ENCODE data around the gene KIAA1217. TPM values are rescaled to one million over a fixed set of nuclear protein-coding genes. Genes with fewer than 3 reads are reported as not detected.
"Not testable (repeated sequence)": the region's sequence is repeated elsewhere in the genome, so short reads cannot be mapped to it uniquely, and the experiment has no call there.

The KIAA1217 gene
- total and polyA plus RNA-seq, 2 experiments from 2014 or later: 5.4 to 8.1 TPM

DNA sequence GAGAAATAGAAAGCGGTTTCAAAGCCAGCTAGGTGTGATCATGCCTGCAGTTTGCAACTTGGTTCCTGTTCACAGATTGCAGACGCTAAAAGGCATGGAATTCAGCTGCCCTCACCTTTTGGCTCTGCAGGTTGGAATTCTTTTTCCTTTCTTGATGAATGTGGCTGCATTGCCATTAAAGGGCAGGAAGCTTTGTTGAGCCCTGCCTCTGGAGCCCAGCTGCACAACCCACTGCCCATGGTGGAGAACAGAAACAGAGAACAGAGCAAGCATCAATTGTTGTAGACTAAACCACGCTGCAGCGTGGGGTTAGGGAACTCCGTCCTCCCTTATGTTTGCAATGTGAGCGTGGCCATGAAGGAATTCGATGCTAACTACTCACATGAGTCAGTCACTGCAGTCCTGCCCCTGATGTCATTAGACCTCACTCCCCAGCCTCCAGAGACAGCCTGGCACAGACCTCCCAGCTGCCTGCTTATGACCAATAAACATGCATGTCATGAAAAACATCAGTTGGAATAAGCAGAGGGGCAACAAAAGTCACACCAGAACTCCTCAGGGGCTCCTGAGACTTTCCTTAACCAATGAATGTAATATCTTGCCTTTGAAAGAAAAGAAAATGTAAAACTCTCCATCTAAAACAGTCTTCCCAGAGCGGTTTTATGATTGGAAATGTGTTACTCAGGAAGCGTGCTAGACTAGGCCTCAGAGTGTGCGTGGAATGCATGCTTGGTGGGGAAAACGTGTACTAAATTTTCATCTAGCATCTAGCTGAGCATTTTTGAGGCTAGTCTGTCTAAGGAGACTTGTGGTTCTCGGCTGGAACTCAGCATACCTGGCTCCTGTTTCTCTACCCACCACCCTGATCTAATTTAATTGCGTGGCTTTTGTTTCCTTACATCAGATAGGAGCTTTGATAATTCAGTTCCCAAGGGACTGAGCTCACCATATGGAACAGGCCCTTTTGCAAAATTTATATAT, 232.2 kb downstream of the KIAA1217 start:
- Histone ChIP-seq H4K20me1 (ENCODE audit: insufficient read depth) (no peaks in the 10 kb centered on the region), H2AFZ (no peak overlapping the region), H3K4me2 (ENCODE audit: unreplicated experiment) (no peak overlapping the region), H3K9ac (no peak overlapping the region), H3F3A (ENCODE audit: insufficient read depth) (peaks cover 28% of the 10 kb centered on the region), H3K36me3 (ENCODE audit: low read depth) (no peaks in the 10 kb centered on the region), H3K9me2 (ENCODE audit: insufficient read depth) (no peaks in the 10 kb centered on the region), H3K79me2 (ENCODE audit: insufficient read depth) (no peaks in the 10 kb centered on the region), H3K27ac (no peak overlapping the region), H3K4me1 (ENCODE audit: insufficient read depth) (peaks cover 45% of the 10 kb centered on the region), H3K27me3 (replicated peaks; ENCODE audit: insufficient read depth) (no peaks in the 10 kb centered on the region), H3K9me3 (ENCODE audit: low read depth) (no peaks in the 10 kb centered on the region), H3K4me3 (no peak overlapping the region)
- WGBS, 2 experiments (ENCODE audit: low coverage in 1 of 2, low lambda C conversion rate in 2 of 2, missing lambda C conversion rate in 2 of 2): 88 to 89% methylated on average over 13 of the region's 13 CpGs
- DNase-seq: peak; percentile 63
- TF ChIP-seq EZH2 (IDR thresholded peaks at IDR 0.05; ENCODE audit: insufficient read depth, poor library complexity, severe bottlenecking) (no peak), EZH2phosphoT487 (IDR thresholded peaks at IDR 0.05; ENCODE audit: insufficient read depth, low read depth) (no peak)
- in situ Hi-C loops (cut with MboI): no loop called here

DNA sequence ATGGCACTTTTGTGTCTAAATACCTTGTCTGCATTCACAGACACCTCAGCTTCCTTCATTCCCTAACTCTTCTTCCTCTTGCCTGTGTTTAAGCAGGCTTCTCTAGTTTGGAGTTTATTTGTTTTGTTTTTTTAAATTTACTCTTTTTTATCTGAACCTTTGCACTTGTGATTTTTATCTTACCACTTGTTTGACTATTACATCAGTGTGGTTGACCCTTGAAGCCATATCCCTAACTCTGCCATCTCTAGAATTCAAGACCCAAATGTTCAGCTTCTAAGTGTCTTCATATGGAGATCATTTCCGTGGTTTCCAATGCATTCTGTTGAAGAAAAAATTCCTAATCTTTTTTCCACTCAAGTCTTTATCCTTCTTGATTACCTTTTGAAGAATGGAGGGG, 233.3 kb downstream of the KIAA1217 start:
- DNase-seq: no peak
- no peak overlapping the region for H3K27ac ChIP-seq
- peaks cover 57% of the 10 kb centered on the region for H3K4me1 ChIP-seq (ENCODE audit: insufficient read depth)
- 88 to 97% methylated on average over 1 of the region's 1 CpG for WGBS, 2 experiments (ENCODE audit: low coverage in 1 of 2, low lambda C conversion rate in 2 of 2, missing lambda C conversion rate in 2 of 2)
- H3K9me3 ChIP-seq (ENCODE audit: low read depth): no peaks in the 10 kb centered on the region
- H3K9ac ChIP-seq: no peak overlapping the region
- no peak overlapping the region for H2AFZ ChIP-seq
- H4K20me1 ChIP-seq (ENCODE audit: insufficient read depth): no peaks in the 10 kb centered on the region
- in situ Hi-C loops (cut with MboI): no loop called here
- no peak for TF ChIP-seq EZH2 (IDR thresholded peaks at IDR 0.05; ENCODE audit: insufficient read depth, poor library complexity, severe bottlenecking)
- no peak for TF ChIP-seq EZH2phosphoT487 (IDR thresholded peaks at IDR 0.05; ENCODE audit: insufficient read depth, low read depth)
- H3K9me2 ChIP-seq (ENCODE audit: insufficient read depth): no peaks in the 10 kb centered on the region
- no peak overlapping the region for H3K4me2 ChIP-seq (ENCODE audit: unreplicated experiment)
- H3K36me3 ChIP-seq (ENCODE audit: low read depth): no peaks in the 10 kb centered on the region
- H3K79me2 ChIP-seq (ENCODE audit: insufficient read depth): no peaks in the 10 kb centered on the region
- no peak overlapping the region for H3K4me3 ChIP-seq
- peaks cover 34% of the 10 kb centered on the region for H3F3A ChIP-seq (ENCODE audit: insufficient read depth)
- H3K27me3 ChIP-seq (replicated peaks; ENCODE audit: insufficient read depth): no peaks in the 10 kb centered on the region

DNA sequence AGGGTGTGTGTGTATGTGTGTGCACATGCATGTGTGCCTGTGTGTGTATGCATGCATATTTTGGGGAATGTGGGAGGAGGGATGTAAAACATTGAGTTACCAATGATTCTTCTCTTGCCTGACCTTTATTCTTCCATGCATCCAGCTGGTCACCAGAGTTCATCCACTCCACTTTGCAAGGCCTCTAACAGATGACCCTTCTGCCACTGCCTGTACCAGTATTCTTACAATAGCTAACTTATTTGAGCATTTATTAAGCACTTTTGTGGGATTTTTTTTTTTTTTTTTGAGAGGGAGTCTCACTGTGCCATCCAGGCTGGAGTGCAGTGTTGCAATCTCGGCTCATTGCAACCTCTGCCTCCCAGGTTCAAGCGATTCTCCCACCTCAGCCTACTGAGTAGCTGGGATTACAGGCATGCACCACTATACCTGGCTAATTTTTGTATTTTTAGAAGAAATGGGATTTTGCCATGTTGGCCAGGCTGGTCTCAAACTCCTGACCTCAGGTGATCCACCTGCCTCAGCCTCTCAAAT, 233.8 kb downstream of the KIAA1217 start:
- H3K4me3 ChIP-seq; H3K27ac ChIP-seq; H3K9me3 ChIP-seq (ENCODE audit: low read depth); H4K20me1 ChIP-seq (ENCODE audit: insufficient read depth); H3K36me3 ChIP-seq (ENCODE audit: low read depth); in situ Hi-C loops (cut with MboI); H3K9me2 ChIP-seq (ENCODE audit: insufficient read depth); H3K79me2 ChIP-seq (ENCODE audit: insufficient read depth); H3K27me3 ChIP-seq (replicated peaks; ENCODE audit: insufficient read depth); H3K9ac ChIP-seq; DNase-seq; H2AFZ ChIP-seq; H3K4me2 ChIP-seq (ENCODE audit: unreplicated experiment): not testable (repeated sequence)
- peaks cover 61% of the 10 kb centered on the region for H3K4me1 ChIP-seq (ENCODE audit: insufficient read depth)
- WGBS, 2 experiments (ENCODE audit: low coverage in 1 of 2, low lambda C conversion rate in 2 of 2, missing lambda C conversion rate in 2 of 2): 90 to 97% methylated on average over 2 of the region's 2 CpGs
- H3F3A ChIP-seq (ENCODE audit: insufficient read depth): peaks cover 39% of the 10 kb centered on the region

DNA sequence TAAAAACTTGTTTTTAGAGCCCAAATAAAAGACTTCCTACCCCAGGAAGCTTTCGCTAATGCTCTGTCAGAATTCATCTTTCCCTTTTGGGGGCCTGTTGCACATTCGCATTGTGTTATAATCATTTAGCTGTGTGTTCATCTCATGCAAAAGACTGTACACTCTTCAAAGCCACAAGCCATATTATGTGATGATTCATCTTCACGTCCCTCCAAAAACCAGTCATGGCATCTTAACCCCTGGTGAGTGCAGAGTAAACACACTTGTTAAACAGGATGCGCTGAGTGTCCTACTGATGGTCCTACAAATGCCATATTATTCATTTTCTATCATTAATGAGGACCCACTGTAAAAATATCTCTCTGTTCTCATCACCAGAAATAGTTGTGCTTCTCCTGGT, 235.4 kb downstream of the KIAA1217 start:
- peak overlapping the region; percentile 28 for H3K4me2 ChIP-seq (ENCODE audit: unreplicated experiment)
- peak; percentile 91 for DNase-seq
- in situ Hi-C loops (cut with MboI): no loop called here

DNA sequence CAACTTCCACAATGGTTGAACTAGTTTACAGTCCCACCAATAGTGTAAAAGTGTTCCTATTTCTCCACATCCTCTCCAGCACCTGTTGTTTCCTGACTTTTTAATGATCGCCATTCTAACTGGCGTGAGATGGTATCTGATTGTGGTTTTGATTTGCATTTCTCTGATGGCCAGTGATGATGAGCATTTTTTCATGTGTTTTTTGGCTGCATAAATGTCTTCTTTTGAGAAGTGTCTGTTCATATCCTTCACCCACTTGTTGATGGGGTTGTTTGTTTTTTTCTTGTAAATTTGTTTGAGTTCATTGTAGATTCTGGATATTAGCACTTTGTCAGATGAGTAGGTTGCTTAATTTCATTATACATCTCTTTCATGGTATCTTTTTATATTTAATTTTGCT, 237.0 kb downstream of the KIAA1217 start:
- H2AFZ ChIP-seq; H3K27me3 ChIP-seq (replicated peaks; ENCODE audit: insufficient read depth); H4K20me1 ChIP-seq (ENCODE audit: insufficient read depth); in situ Hi-C loops (cut with MboI); H3K9me3 ChIP-seq (ENCODE audit: low read depth); H3K9ac ChIP-seq; H3K36me3 ChIP-seq (ENCODE audit: low read depth); H3K4me2 ChIP-seq (ENCODE audit: unreplicated experiment); H3K9me2 ChIP-seq (ENCODE audit: insufficient read depth); DNase-seq; H3K4me3 ChIP-seq: not testable (repeated sequence)
- WGBS, 2 experiments (ENCODE audit: low coverage in 1 of 2, low lambda C conversion rate in 2 of 2, missing lambda C conversion rate in 2 of 2): 96 to 100% methylated on average over 2 of the region's 2 CpGs
- H3K79me2 ChIP-seq (ENCODE audit: insufficient read depth): peaks cover 12% of the 10 kb centered on the region; the same call in 1 of the 2 replicates
- H3K27ac ChIP-seq: peak overlapping the region; percentile 84; the same call in 1 of the 2 replicates
- peaks cover 42% of the 10 kb centered on the region for H3F3A ChIP-seq (ENCODE audit: insufficient read depth)
- H3K4me1 ChIP-seq (ENCODE audit: insufficient read depth): peaks cover 61% of the 10 kb centered on the region

More for the DNA sequence above, 235.4 kb downstream of the KIAA1217 start:
- Histone ChIP-seq H3K27ac (peak overlapping the region; percentile 24; the same call in 1 of the 2 replicates), H3K9me3 (ENCODE audit: low read depth) (no peaks in the 10 kb centered on the region), H4K20me1 (ENCODE audit: insufficient read depth) (no peaks in the 10 kb centered on the region), H3K9me2 (ENCODE audit: insufficient read depth) (no peaks in the 10 kb centered on the region), H3K9ac (no peak overlapping the region), H3K27me3 (replicated peaks; ENCODE audit: insufficient read depth) (no peaks in the 10 kb centered on the region), H2AFZ (no peak overlapping the region), H3K4me1 (ENCODE audit: insufficient read depth) (peaks cover 64% of the 10 kb centered on the region), H3K4me3 (no peak overlapping the region), H3K79me2 (ENCODE audit: insufficient read depth) (no peaks in the 10 kb centered on the region), H3F3A (ENCODE audit: insufficient read depth) (peaks cover 43% of the 10 kb centered on the region), H3K36me3 (ENCODE audit: low read depth) (no peaks in the 10 kb centered on the region)
- 33 to 37% methylated on average over 4 of the region's 4 CpGs for WGBS, 2 experiments (ENCODE audit: low coverage in 1 of 2, low lambda C conversion rate in 2 of 2, missing lambda C conversion rate in 2 of 2)
- TF ChIP-seq EZH2 (IDR thresholded peaks at IDR 0.05; ENCODE audit: insufficient read depth, poor library complexity, severe bottlenecking) (no peak), EZH2phosphoT487 (IDR thresholded peaks at IDR 0.05; ENCODE audit: insufficient read depth, low read depth) (0 out of 2 replicates have a peak, but pooled peaks have one; percentile 59)

All from GM23248 (cell line).